ENCODE measurements around the gene RABL6.
"Not testable (repeated sequence)": the region's sequence is repeated elsewhere in the genome, so short reads cannot be mapped to it uniquely, and the experiment has no call there.

Gene RABL6

GRCh38 chr9:136867480-136867879 is 59.7 kb downstream of the RABL6 start:
- no peaks in the 10 kb centered on the region for H3K27me3 ChIP-seq (ENCODE audit: insufficient read depth, poor library complexity, severe bottlenecking)
- no peak for DNase-seq (ENCODE audit: low read depth in 1 of 2, low spot score in 1 of 2)
- no peak for TF ChIP-seq GABPA (IDR thresholded peaks at IDR 0.05; ENCODE audit: low read depth)
- no peak for TF ChIP-seq POLR2AphosphoS5 (IDR thresholded peaks at IDR 0.05; ENCODE audit: low read depth)
- no peak for TF ChIP-seq SPI1 (IDR thresholded peaks at IDR 0.05; ENCODE audit: borderline replicate concordance, low read depth)
- TF ChIP-seq, protein P1, sequence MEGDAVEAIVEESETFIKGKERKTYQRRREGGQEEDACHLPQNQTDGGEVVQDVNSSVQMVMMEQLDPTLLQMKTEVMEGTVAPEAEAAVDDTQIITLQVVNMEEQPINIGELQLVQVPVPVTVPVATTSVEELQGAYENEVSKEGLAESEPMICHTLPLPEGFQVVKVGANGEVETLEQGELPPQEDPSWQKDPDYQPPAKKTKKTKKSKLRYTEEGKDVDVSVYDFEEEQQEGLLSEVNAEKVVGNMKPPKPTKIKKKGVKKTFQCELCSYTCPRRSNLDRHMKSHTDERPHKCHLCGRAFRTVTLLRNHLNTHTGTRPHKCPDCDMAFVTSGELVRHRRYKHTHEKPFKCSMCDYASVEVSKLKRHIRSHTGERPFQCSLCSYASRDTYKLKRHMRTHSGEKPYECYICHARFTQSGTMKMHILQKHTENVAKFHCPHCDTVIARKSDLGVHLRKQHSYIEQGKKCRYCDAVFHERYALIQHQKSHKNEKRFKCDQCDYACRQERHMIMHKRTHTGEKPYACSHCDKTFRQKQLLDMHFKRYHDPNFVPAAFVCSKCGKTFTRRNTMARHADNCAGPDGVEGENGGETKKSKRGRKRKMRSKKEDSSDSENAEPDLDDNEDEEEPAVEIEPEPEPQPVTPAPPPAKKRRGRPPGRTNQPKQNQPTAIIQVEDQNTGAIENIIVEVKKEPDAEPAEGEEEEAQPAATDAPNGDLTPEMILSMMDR (IDR thresholded peaks at IDR 0.05; ENCODE audit: insufficient read depth, low read length), result no peak
- TF ChIP-seq, protein P2, sequence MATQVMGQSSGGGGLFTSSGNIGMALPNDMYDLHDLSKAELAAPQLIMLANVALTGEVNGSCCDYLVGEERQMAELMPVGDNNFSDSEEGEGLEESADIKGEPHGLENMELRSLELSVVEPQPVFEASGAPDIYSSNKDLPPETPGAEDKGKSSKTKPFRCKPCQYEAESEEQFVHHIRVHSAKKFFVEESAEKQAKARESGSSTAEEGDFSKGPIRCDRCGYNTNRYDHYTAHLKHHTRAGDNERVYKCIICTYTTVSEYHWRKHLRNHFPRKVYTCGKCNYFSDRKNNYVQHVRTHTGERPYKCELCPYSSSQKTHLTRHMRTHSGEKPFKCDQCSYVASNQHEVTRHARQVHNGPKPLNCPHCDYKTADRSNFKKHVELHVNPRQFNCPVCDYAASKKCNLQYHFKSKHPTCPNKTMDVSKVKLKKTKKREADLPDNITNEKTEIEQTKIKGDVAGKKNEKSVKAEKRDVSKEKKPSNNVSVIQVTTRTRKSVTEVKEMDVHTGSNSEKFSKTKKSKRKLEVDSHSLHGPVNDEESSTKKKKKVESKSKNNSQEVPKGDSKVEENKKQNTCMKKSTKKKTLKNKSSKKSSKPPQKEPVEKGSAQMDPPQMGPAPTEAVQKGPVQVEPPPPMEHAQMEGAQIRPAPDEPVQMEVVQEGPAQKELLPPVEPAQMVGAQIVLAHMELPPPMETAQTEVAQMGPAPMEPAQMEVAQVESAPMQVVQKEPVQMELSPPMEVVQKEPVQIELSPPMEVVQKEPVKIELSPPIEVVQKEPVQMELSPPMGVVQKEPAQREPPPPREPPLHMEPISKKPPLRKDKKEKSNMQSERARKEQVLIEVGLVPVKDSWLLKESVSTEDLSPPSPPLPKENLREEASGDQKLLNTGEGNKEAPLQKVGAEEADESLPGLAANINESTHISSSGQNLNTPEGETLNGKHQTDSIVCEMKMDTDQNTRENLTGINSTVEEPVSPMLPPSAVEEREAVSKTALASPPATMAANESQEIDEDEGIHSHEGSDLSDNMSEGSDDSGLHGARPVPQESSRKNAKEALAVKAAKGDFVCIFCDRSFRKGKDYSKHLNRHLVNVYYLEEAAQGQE (IDR thresholded peaks at IDR 0.05; ENCODE audit: insufficient replicate concordance, low read depth), result no peak
- H3K4me3 ChIP-seq (replicated peaks; ENCODE audit: insufficient read depth, low read length), result no peak overlapping the region
- H3K27ac ChIP-seq (replicated peaks), result no peak overlapping the region

DNA sequence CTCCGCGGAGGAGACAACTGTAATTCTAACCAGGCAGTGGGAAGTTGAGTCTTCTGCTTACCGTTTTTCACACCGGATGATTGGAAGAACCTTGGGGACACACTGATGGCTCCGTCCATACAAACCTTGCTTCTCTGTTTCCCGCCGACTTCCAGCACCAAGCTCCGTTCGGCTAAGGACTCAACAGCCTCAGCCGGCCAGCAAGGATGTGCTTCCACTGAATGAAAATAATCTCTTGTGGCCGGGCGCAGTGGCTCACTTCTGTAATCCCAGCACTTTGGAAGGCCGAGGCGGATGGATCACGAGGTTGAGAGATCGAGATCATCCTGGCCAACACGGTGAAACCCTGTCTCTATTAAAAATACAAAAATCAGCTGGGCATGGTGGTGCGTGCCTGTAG is 60.2 kb downstream of the RABL6 start:
- Histone ChIP-seq H3K27me3 (ENCODE audit: insufficient read depth, poor library complexity, severe bottlenecking) (no peaks in the 10 kb centered on the region), H3K27ac (replicated peaks) (no peak overlapping the region), H3K4me3 (replicated peaks; ENCODE audit: insufficient read depth, low read length) (no peak overlapping the region)
- DNase-seq (ENCODE audit: low read depth in 1 of 2, low spot score in 1 of 2), result no peak
- TF ChIP-seq POLR2AphosphoS5 (IDR thresholded peaks at IDR 0.05; ENCODE audit: low read depth), result no peak
- TF ChIP-seq, protein P1 (IDR thresholded peaks at IDR 0.05; ENCODE audit: insufficient read depth, low read length), result no peak
- TF ChIP-seq, protein P2 (IDR thresholded peaks at IDR 0.05; ENCODE audit: insufficient replicate concordance, low read depth), result no peak
- TF ChIP-seq GABPA (IDR thresholded peaks at IDR 0.05; ENCODE audit: low read depth), result no peak
- no peak for TF ChIP-seq SPI1 (IDR thresholded peaks at IDR 0.05; ENCODE audit: borderline replicate concordance, low read depth)

GRCh38 chr9:136868644-136869043 is 60.9 kb downstream of the RABL6 start:
- TF ChIP-seq, protein P1 (IDR thresholded peaks at IDR 0.05; ENCODE audit: insufficient read depth, low read length), result no peak
- TF ChIP-seq GABPA (IDR thresholded peaks at IDR 0.05; ENCODE audit: low read depth) (no peak), SPI1 (IDR thresholded peaks at IDR 0.05; ENCODE audit: borderline replicate concordance, low read depth) (no peak), POLR2AphosphoS5 (IDR thresholded peaks at IDR 0.05; ENCODE audit: low read depth) (no peak)
- TF ChIP-seq, protein P2 (IDR thresholded peaks at IDR 0.05; ENCODE audit: insufficient replicate concordance, low read depth), result no peak
- H3K4me3 ChIP-seq (replicated peaks; ENCODE audit: insufficient read depth, low read length), result no peak overlapping the region
- H3K27me3 ChIP-seq (ENCODE audit: insufficient read depth, poor library complexity, severe bottlenecking), result no peaks in the 10 kb centered on the region
- no peak overlapping the region for H3K27ac ChIP-seq (replicated peaks)
- DNase-seq (ENCODE audit: low read depth in 1 of 2, low spot score in 1 of 2), result no peak

- not testable (repeated sequence) for DNase-seq (ENCODE audit: low read depth in 1 of 2, low spot score in 1 of 2); H3K27ac ChIP-seq (replicated peaks); H3K27me3 ChIP-seq (ENCODE audit: insufficient read depth, poor library complexity, severe bottlenecking); H3K4me3 ChIP-seq (replicated peaks; ENCODE audit: insufficient read depth, low read length)
These were observed 61.9 kb downstream of the RABL6 start for GRCh38 chr9:136869611-136870010.
